HG02588 (cell line): ENCODE data around the gene PRKCB.
A peak's percentile ranks its signal among the peaks of the same experiment; 100 is the strongest.

ENCODE experiments used
- ATAC-seq: cut with Tn5 transposase; IDR thresholded peaks from one replicate; pipeline ENCODE4 v1.9.1; 2021; ENCODE audit warnings: mild to moderate bottlenecking, moderate library complexity; ENCODE audit not compliant: unreplicated experiment

Gene PRKCB

GRCh38 chr16:23835390-23836077 is at the start of gene PRKCB:
TSS of gene PRKCB (plus strand) at chr16:23835983.
- peak; percentile 77 for ATAC-seq

- ATAC-seq, result no peak
Observed at GRCh38 chr16:23786964-23787561, 48.7 kb upstream of the PRKCB start.

- ATAC-seq, result no peak
Observed at GRCh38 chr16:23788685-23789084, 47.1 kb upstream of the PRKCB start.

GRCh38 chr16:23795378-23795777 is 40.4 kb upstream of the PRKCB start:
- ATAC-seq, result no peak

GRCh38 chr16:23796941-23797340 is 38.8 kb upstream of the PRKCB start:
- no peak for ATAC-seq

- no peak for ATAC-seq
Observed at GRCh38 chr16:23801378-23801777, 34.4 kb upstream of the PRKCB start.

- no peak for ATAC-seq
Observed at GRCh38 chr16:23802776-23803175, 33.0 kb upstream of the PRKCB start.

- peak; percentile 68 for ATAC-seq
Observed at GRCh38 chr16:23803591-23804123, 32.1 kb upstream of the PRKCB start.

GRCh38 chr16:23807028-23807427 is 28.8 kb upstream of the PRKCB start:
- ATAC-seq, result no peak

- ATAC-seq, result no peak
Observed at GRCh38 chr16:23821467-23821866, 14.3 kb upstream of the PRKCB start.

- no peak for ATAC-seq
Observed at GRCh38 chr16:23821875-23822688, 13.7 kb upstream of the PRKCB start.

- no peak for ATAC-seq
Observed at GRCh38 chr16:23823475-23824384, 12.1 kb upstream of the PRKCB start.

- no peak for ATAC-seq
Observed at GRCh38 chr16:23824909-23825308, 10.9 kb upstream of the PRKCB start.

GRCh38 chr16:23826528-23827045 is 9.2 kb upstream of the PRKCB start:
- peak; percentile 59 for ATAC-seq

GRCh38 chr16:23827057-23827456 is 8.7 kb upstream of the PRKCB start:
- no peak for ATAC-seq

- ATAC-seq, result no peak
Observed at GRCh38 chr16:23829454-23829853, 6.3 kb upstream of the PRKCB start.

GRCh38 chr16:23830276-23830675 is 5.5 kb upstream of the PRKCB start:
- no peak for ATAC-seq

GRCh38 chr16:23832882-23833281 is 2.9 kb upstream of the PRKCB start:
- no peak for ATAC-seq

GRCh38 chr16:23833504-23833903 is 2.3 kb upstream of the PRKCB start:
- ATAC-seq, result no peak

GRCh38 chr16:23833960-23834685 is 1.7 kb upstream of the PRKCB start:
- ATAC-seq, result no peak
